ENCODE measurements around the gene BANP.

- no peak for TF ChIP-seq EZH2 (IDR thresholded peaks at IDR 0.05; ENCODE audit: insufficient read depth, poor library complexity, severe bottlenecking)
- no peak for TF ChIP-seq EZH2phosphoT487 (IDR thresholded peaks at IDR 0.05; ENCODE audit: insufficient read depth, low read depth)
Observed at GRCh38 chr16:88012360-88012759, 61.1 kb downstream of the BANP start.

Data from GM23248 (cell line).